ENCODE measurements around the gene ANKS3.

Gene ANKS3

GRCh38 chr16:4676831-4677230 lies 57.2 kb downstream of the ANKS3 start:
- Histone ChIP-seq H3K9me3 (ENCODE audit: control insufficient read depth, low read length) (no peaks in the 10 kb centered on the region), H3K18ac (ENCODE audit: low read depth in 1 of 2, low read length in 2 of 2) (no peak overlapping the region), H2AK5ac (ENCODE audit: low read length, severe bottlenecking) (no peak overlapping the region), H4K91ac (ENCODE audit: low read length) (no peak overlapping the region), H2BK12ac (ENCODE audit: low read length in 2 of 2) (no peak overlapping the region), H3K4me1 (ENCODE audit: control insufficient read depth, insufficient read depth, low read depth, low read length) (peaks cover 4% of the 10 kb centered on the region), H3K79me1 (replicated peaks; ENCODE audit: low read length, poor library complexity, severe bottlenecking) (peaks cover 54% of the 10 kb centered on the region), H3K4ac (ENCODE audit: low read depth in 1 of 2, low read length in 2 of 2) (no peak overlapping the region), H3K14ac (ENCODE audit: low read length in 2 of 2) (no peak overlapping the region), H3K4me3 (ENCODE audit: insufficient read depth in 1 of 2, low read depth in 1 of 2, low read length in 2 of 2) (no peak overlapping the region), H3K36me3 (ENCODE audit: control insufficient read depth in 1 of 2, insufficient read depth in 2 of 2, low read depth in 1 of 2, low read length in 2 of 2) (peaks cover 34 to 85% of the 10 kb centered on the region in 2 experiments), H2BK15ac (ENCODE audit: low read depth, poor library complexity, severe bottlenecking) (no peak overlapping the region), H3K4me2 (ENCODE audit: low read length, poor library complexity, severe bottlenecking) (no peak overlapping the region), H2BK120ac (ENCODE audit: low read depth, low read length) (no peak overlapping the region), H3K27ac (ENCODE audit: low read length, poor library complexity, severe bottlenecking) (no peak overlapping the region), H2AFZ (ENCODE audit: low read depth, low read length) (no peak overlapping the region), H2BK5ac (ENCODE audit: low read depth, low read length, poor library complexity, severe bottlenecking) (no peak overlapping the region), H3K23ac (ENCODE audit: low read length in 2 of 2) (no peak overlapping the region), H3K27me3 (ENCODE audit: control insufficient read depth in 1 of 2, insufficient read depth in 1 of 2, low read length in 2 of 2) (no peaks in the 10 kb centered on the region), H3K9ac (ENCODE audit: low read length) (no peak overlapping the region), H4K8ac (ENCODE audit: low read length) (no peak overlapping the region)
- DNase-seq, result no peak
- WGBS, result 94% methylated on average over 11 of the region's 11 CpGs

GRCh38 chr16:4675864-4676786 lies 57.9 kb downstream of the ANKS3 start:
- peak overlapping the region in 1 of 2 experiments; percentile 37 for H3K18ac ChIP-seq (ENCODE audit: low read depth in 1 of 2, low read length in 2 of 2)
- peak overlapping the region in 1 of 2 experiments; percentile 68 for H3K14ac ChIP-seq (ENCODE audit: low read length in 2 of 2)
- H3K27ac ChIP-seq (ENCODE audit: low read length, poor library complexity, severe bottlenecking), result no peak overlapping the region
- no peak overlapping the region for H2BK5ac ChIP-seq (ENCODE audit: low read depth, low read length, poor library complexity, severe bottlenecking)
- H3K4me1 ChIP-seq (ENCODE audit: control insufficient read depth, insufficient read depth, low read depth, low read length), result peaks cover 3% of the 10 kb centered on the region
- H2BK12ac ChIP-seq (ENCODE audit: low read length in 2 of 2), result no peak overlapping the region
- peak overlapping the region in 1 of 2 experiments; percentile 46 for H3K23ac ChIP-seq (ENCODE audit: low read length in 2 of 2)
- H4K8ac ChIP-seq (ENCODE audit: low read length), result peak overlapping the region; percentile 46
- no peak overlapping the region for H3K9ac ChIP-seq (ENCODE audit: low read length)
- peak overlapping the region; percentile 61 for H4K91ac ChIP-seq (ENCODE audit: low read length)
- no peak overlapping the region for H3K4me3 ChIP-seq (ENCODE audit: insufficient read depth in 1 of 2, low read depth in 1 of 2, low read length in 2 of 2)
- H3K9me3 ChIP-seq (ENCODE audit: control insufficient read depth, low read length), result no peaks in the 10 kb centered on the region
- no peak overlapping the region for H3K4me2 ChIP-seq (ENCODE audit: low read length, poor library complexity, severe bottlenecking)
- H3K79me1 ChIP-seq (replicated peaks; ENCODE audit: low read length, poor library complexity, severe bottlenecking), result peaks cover 48% of the 10 kb centered on the region
- H3K4ac ChIP-seq (ENCODE audit: low read depth in 1 of 2, low read length in 2 of 2), result no peak overlapping the region
- peaks cover 38 to 85% of the 10 kb centered on the region in 2 experiments for H3K36me3 ChIP-seq (ENCODE audit: control insufficient read depth in 1 of 2, insufficient read depth in 2 of 2, low read depth in 1 of 2, low read length in 2 of 2)
- H3K27me3 ChIP-seq (ENCODE audit: control insufficient read depth in 1 of 2, insufficient read depth in 1 of 2, low read length in 2 of 2), result no peaks in the 10 kb centered on the region
- no peak overlapping the region for H2BK120ac ChIP-seq (ENCODE audit: low read depth, low read length)
- H2AFZ ChIP-seq (ENCODE audit: low read depth, low read length), result no peak overlapping the region
- no peak overlapping the region for H2BK15ac ChIP-seq (ENCODE audit: low read depth, poor library complexity, severe bottlenecking)
- DNase-seq, result no peak
- WGBS, result 75% methylated on average over 23 of the region's 23 CpGs
- no peak overlapping the region for H2AK5ac ChIP-seq (ENCODE audit: low read length, severe bottlenecking)

DNA sequence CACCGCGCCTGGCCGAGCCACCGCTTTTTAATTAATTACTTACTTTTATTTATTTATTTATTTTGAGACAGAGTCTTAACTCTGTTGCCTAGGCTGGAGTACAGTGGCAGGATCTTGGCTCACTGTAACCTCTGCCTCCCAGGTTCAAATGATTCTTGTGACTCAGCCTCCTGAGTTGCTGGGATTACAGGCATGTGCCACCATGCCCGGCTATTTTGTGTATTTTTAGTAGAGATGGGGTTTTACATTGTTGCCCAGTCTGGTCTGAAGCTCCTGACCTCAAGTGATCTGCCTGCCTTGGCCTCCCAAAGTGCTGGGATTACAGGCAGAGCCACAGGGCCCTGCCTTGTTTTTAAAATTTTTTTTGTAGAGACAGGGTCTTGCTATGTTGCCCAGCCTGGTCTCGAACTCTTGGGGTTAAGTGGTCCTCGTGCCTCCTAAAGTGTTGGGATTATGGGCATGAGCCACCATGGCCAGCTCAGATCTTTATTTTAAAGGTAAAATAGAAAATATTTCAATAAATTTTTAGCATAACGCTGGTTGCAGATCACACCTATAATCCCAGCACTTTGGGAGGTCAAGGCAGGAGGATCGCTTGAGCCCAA lies 59.0 kb downstream of the ANKS3 start:
- peaks cover 42% of the 10 kb centered on the region for H3K79me1 ChIP-seq (replicated peaks; ENCODE audit: low read length, poor library complexity, severe bottlenecking)
- no peak overlapping the region for H3K18ac ChIP-seq (ENCODE audit: low read depth in 1 of 2, low read length in 2 of 2)
- H2AK5ac ChIP-seq (ENCODE audit: low read length, severe bottlenecking), result no peak overlapping the region
- no peaks in the 10 kb centered on the region for H3K9me3 ChIP-seq (ENCODE audit: control insufficient read depth, low read length)
- peak overlapping the region in 1 of 2 experiments; percentile 21 for H2BK12ac ChIP-seq (ENCODE audit: low read length in 2 of 2)
- H3K4me1 ChIP-seq (ENCODE audit: control insufficient read depth, insufficient read depth, low read depth, low read length), result peaks cover 3% of the 10 kb centered on the region
- H2BK15ac ChIP-seq (ENCODE audit: low read depth, poor library complexity, severe bottlenecking), result no peak overlapping the region
- peaks cover 49 to 85% of the 10 kb centered on the region in 2 experiments for H3K36me3 ChIP-seq (ENCODE audit: control insufficient read depth in 1 of 2, insufficient read depth in 2 of 2, low read depth in 1 of 2, low read length in 2 of 2)
- H3K4me3 ChIP-seq (ENCODE audit: insufficient read depth in 1 of 2, low read depth in 1 of 2, low read length in 2 of 2), result no peak overlapping the region
- no peak overlapping the region for H2AFZ ChIP-seq (ENCODE audit: low read depth, low read length)
- H3K4ac ChIP-seq (ENCODE audit: low read depth in 1 of 2, low read length in 2 of 2), result no peak overlapping the region
- no peak overlapping the region for H4K91ac ChIP-seq (ENCODE audit: low read length)
- no peaks in the 10 kb centered on the region for H3K27me3 ChIP-seq (ENCODE audit: control insufficient read depth in 1 of 2, insufficient read depth in 1 of 2, low read length in 2 of 2)
- H3K9ac ChIP-seq (ENCODE audit: low read length), result no peak overlapping the region
- DNase-seq, result no peak
- H3K23ac ChIP-seq (ENCODE audit: low read length in 2 of 2), result no peak overlapping the region
- 99% methylated on average over 4 of the region's 9 CpGs for WGBS
- H2BK120ac ChIP-seq (ENCODE audit: low read depth, low read length), result no peak overlapping the region
- H3K4me2 ChIP-seq (ENCODE audit: low read length, poor library complexity, severe bottlenecking), result no peak overlapping the region
- no peak overlapping the region for H4K8ac ChIP-seq (ENCODE audit: low read length)
- no peak overlapping the region for H2BK5ac ChIP-seq (ENCODE audit: low read depth, low read length, poor library complexity, severe bottlenecking)
- no peak overlapping the region for H3K14ac ChIP-seq (ENCODE audit: low read length in 2 of 2)
- no peak overlapping the region for H3K27ac ChIP-seq (ENCODE audit: low read length, poor library complexity, severe bottlenecking)

- H2AFZ ChIP-seq (ENCODE audit: low read depth, low read length), result no peak overlapping the region
- no peak overlapping the region for H3K23ac ChIP-seq (ENCODE audit: low read length in 2 of 2)
- H3K4me3 ChIP-seq (ENCODE audit: insufficient read depth in 1 of 2, low read depth in 1 of 2, low read length in 2 of 2), result no peak overlapping the region
- H4K91ac ChIP-seq (ENCODE audit: low read length), result no peak overlapping the region
- H3K4me1 ChIP-seq (ENCODE audit: control insufficient read depth, insufficient read depth, low read depth, low read length), result peaks cover 3% of the 10 kb centered on the region
- no peak overlapping the region for H4K8ac ChIP-seq (ENCODE audit: low read length)
- H3K18ac ChIP-seq (ENCODE audit: low read depth in 1 of 2, low read length in 2 of 2), result no peak overlapping the region
- 96% methylated on average over 31 of the region's 33 CpGs for WGBS
- no peak overlapping the region for H2BK120ac ChIP-seq (ENCODE audit: low read depth, low read length)
- H2BK15ac ChIP-seq (ENCODE audit: low read depth, poor library complexity, severe bottlenecking), result no peak overlapping the region
- H3K79me1 ChIP-seq (replicated peaks; ENCODE audit: low read length, poor library complexity, severe bottlenecking), result peaks cover 27% of the 10 kb centered on the region
- DNase-seq, result no peak
- no peak overlapping the region for H3K4ac ChIP-seq (ENCODE audit: low read depth in 1 of 2, low read length in 2 of 2)
- H3K27ac ChIP-seq (ENCODE audit: low read length, poor library complexity, severe bottlenecking), result no peak overlapping the region
- no peak overlapping the region for H2AK5ac ChIP-seq (ENCODE audit: low read length, severe bottlenecking)
- no peak overlapping the region for H3K14ac ChIP-seq (ENCODE audit: low read length in 2 of 2)
- no peak overlapping the region for H2BK5ac ChIP-seq (ENCODE audit: low read depth, low read length, poor library complexity, severe bottlenecking)
- H3K9me3 ChIP-seq (ENCODE audit: control insufficient read depth, low read length), result no peaks in the 10 kb centered on the region
- H3K36me3 ChIP-seq (ENCODE audit: control insufficient read depth in 1 of 2, insufficient read depth in 2 of 2, low read depth in 1 of 2, low read length in 2 of 2), result peaks cover 61 to 78% of the 10 kb centered on the region in 2 experiments
- H2BK12ac ChIP-seq (ENCODE audit: low read length in 2 of 2), result no peak overlapping the region
- H3K4me2 ChIP-seq (ENCODE audit: low read length, poor library complexity, severe bottlenecking), result no peak overlapping the region
- H3K9ac ChIP-seq (ENCODE audit: low read length), result no peak overlapping the region
- no peaks in the 10 kb centered on the region for H3K27me3 ChIP-seq (ENCODE audit: control insufficient read depth in 1 of 2, insufficient read depth in 1 of 2, low read length in 2 of 2)
These were observed 60.6 kb downstream of the ANKS3 start for GRCh38 chr16:4673387-4674046.

Data from mesenchymal stem cell (in vitro differentiated cells and primary cell).